ENCODE measurements around the gene CYP26C1. TPM values are rescaled to one million over a fixed set of nuclear protein-coding genes. Genes with fewer than 3 reads are reported as not detected.

Gene CYP26C1
- total RNA-seq, 1 donor from 2014 or later = not detected

DNA sequence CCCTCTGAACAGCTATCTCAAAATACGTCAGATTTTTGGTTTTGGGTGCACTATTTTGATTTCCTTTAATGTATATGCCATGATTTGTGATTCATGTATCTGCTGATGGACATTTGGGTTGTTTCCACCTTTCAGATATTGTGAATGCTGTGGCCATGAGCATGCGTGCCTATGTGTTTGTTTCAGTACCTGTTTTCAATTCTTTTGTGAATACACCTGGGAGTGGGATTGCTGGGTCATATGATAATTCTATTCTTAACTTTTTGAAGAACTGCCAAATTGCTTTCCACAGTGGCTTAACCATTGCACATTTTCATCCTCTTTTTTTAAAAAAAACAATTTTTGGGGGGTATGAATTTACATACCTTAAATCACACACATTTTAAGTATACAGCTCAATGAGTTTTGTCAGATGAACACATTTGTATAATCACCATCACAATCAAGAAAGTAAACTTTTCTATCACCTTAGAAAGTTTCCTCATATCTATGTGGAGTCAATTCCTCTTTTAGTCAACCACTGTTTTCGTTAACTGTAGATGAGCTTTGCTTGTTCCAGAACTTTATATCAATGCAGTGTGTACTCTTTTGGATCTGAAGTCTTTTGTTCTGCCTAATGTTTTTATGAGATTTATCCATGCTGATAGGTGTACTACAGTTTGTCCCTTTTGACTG is 50.0 kb downstream of the CYP26C1 start:
- Mint-ChIP-seq H3K36me3 (ENCODE audit: unreplicated experiment) (peaks cover 1% of the 10 kb centered on the region), H3K9me3 (ENCODE audit: unreplicated experiment) (no peaks in the 10 kb centered on the region), H3K4me3 (ENCODE audit: unreplicated experiment) (no peak overlapping the region), H3K27me3 (ENCODE audit: unreplicated experiment) (peaks cover 19% of the 10 kb centered on the region), H3K27ac (ENCODE audit: unreplicated experiment) (no peak overlapping the region), H3K4me1 (ENCODE audit: unreplicated experiment) (peaks cover 9% of the 10 kb centered on the region)
- TF ChIP-seq CTCF (IDR thresholded peaks at IDR 0.05) = no peak
- DNase-seq (ENCODE audit: extremely low spot score, unreplicated experiment) = no peak

GRCh38 chr10:93113042-93113441 is 52.4 kb downstream of the CYP26C1 start:
- Mint-ChIP-seq H3K4me3 (ENCODE audit: unreplicated experiment) (no peak overlapping the region), H3K27me3 (ENCODE audit: unreplicated experiment) (peaks cover 19% of the 10 kb centered on the region)
- no peak for DNase-seq (ENCODE audit: extremely low spot score, unreplicated experiment)

DNA sequence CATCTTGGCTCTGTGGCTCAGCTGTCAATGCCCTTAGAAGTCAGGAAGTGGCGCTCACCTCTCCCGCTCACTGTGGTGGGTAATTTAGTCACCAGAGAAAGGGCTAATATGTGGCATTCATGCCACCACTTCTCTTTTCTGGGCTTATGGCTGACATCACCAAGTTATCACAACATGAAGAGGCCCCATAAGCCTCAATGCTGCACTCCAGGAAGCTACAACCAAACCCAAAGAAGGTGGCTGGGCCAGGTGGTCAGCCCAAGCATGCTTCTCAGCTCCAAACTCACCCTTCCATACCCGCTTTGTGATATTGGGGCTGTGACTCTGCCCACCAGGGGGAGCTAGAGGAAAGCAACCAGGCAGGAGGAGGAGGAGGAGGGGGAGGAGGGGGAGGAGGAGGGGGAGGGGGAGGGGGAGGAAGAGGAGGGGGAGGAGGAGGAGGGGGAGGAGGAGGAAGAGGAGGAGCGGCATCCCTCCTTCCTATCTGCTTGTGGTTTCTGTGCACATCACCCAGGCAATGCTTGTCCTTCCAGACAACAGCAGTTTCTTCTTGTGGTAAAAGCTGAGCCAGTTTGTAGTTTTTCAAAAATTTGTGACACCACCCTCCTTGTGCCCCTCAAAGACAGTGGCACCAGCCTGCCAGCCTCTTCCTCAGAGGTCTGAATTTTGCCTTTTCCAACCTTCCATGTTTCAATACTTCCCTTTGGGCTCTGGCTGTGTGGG is 55.2 kb downstream of the CYP26C1 start:
- Mint-ChIP-seq H3K4me3 (ENCODE audit: unreplicated experiment) (no peak overlapping the region), H3K9me3 (ENCODE audit: unreplicated experiment) (no peaks in the 10 kb centered on the region), H3K27me3 (ENCODE audit: unreplicated experiment) (peaks cover 24% of the 10 kb centered on the region), H3K36me3 (ENCODE audit: unreplicated experiment) (no peaks in the 10 kb centered on the region), H3K4me1 (ENCODE audit: unreplicated experiment) (no peaks in the 10 kb centered on the region), H3K27ac (ENCODE audit: unreplicated experiment) (no peak overlapping the region)
- peak; percentile 35 for TF ChIP-seq CTCF (IDR thresholded peaks at IDR 0.05)
- peak; percentile 84 for DNase-seq (ENCODE audit: extremely low spot score, unreplicated experiment)

More at GRCh38 chr10:93113042-93113441, 52.4 kb downstream of the CYP26C1 start:
- TF ChIP-seq CTCF (IDR thresholded peaks at IDR 0.05) = no peak
- Mint-ChIP-seq H3K4me1 (ENCODE audit: unreplicated experiment) (peaks cover under 1% of the 10 kb centered on the region), H3K36me3 (ENCODE audit: unreplicated experiment) (peaks cover under 1% of the 10 kb centered on the region), H3K9me3 (ENCODE audit: unreplicated experiment) (no peaks in the 10 kb centered on the region), H3K27ac (ENCODE audit: unreplicated experiment) (no peak overlapping the region)

Other genes starting within 250 kb of the CYP26C1 start
- 7.6 and 8.5 TPM in 2 replicates for gene EXOC6, start 212.3 kb upstream of the CYP26C1 start, total RNA-seq
- not detected in 2 replicates for gene CYP26A1, start 13.1 kb downstream of the CYP26C1 start, total RNA-seq